ENCODE measurements around the gene RILPL2. TPM values are rescaled to one million over a fixed set of nuclear protein-coding genes. Genes with fewer than 3 reads are reported as not detected.
"Not testable (repeated sequence)": the region's sequence is repeated elsewhere in the genome, so short reads cannot be mapped to it uniquely, and the experiment has no call there.

The RILPL2 gene
- total RNA-seq, 2 donors from 2014 or later: 9.7 to 12.2 TPM

- H3K4me1 Mint-ChIP-seq (ENCODE audit: low read depth in 2 of 2): peaks cover 0 to 13% of the 10 kb centered on the region in 2 donors
- no peaks in the 10 kb centered on the region for H3K27me3 Mint-ChIP-seq
- H3K9me3 Mint-ChIP-seq: no peaks in the 10 kb centered on the region
- ATAC-seq: no peak
- no peak overlapping the region for H3K27ac Mint-ChIP-seq
- H3K36me3 Mint-ChIP-seq: peaks cover 8% of the 10 kb centered on the region
- no peak for DNase-seq (ENCODE audit: low spot score)
- H3K4me3 Mint-ChIP-seq: no peak overlapping the region
These were observed 33.5 kb upstream of the RILPL2 start for GRCh38 chr12:123469978-123470377.

GRCh38 chr12:123468786-123469185, 32.3 kb upstream of the RILPL2 start:
- no peaks in the 10 kb centered on the region for H3K9me3 Mint-ChIP-seq
- no peak overlapping the region for H3K27ac Mint-ChIP-seq
- H3K4me3 Mint-ChIP-seq: no peak overlapping the region
- ATAC-seq: no peak
- H3K4me1 Mint-ChIP-seq (ENCODE audit: low read depth in 2 of 2): peaks cover 0 to 15% of the 10 kb centered on the region in 2 donors
- no peaks in the 10 kb centered on the region for H3K27me3 Mint-ChIP-seq
- peaks cover 8% of the 10 kb centered on the region for H3K36me3 Mint-ChIP-seq
- DNase-seq (ENCODE audit: low spot score): no peak

GRCh38 chr12:123465084-123465483, 28.6 kb upstream of the RILPL2 start:
- ATAC-seq (no peak), DNase-seq (ENCODE audit: low spot score) (no peak)
- H3K36me3 Mint-ChIP-seq: peaks cover 13% of the 10 kb centered on the region
- H3K4me1 Mint-ChIP-seq (ENCODE audit: low read depth in 2 of 2): peaks cover 8 to 22% of the 10 kb centered on the region in 2 donors
- H3K27ac Mint-ChIP-seq: no peak overlapping the region
- H3K9me3 Mint-ChIP-seq: no peaks in the 10 kb centered on the region
- no peaks in the 10 kb centered on the region for H3K27me3 Mint-ChIP-seq
- H3K4me3 Mint-ChIP-seq: no peak overlapping the region

- not testable (repeated sequence) for H3K27ac Mint-ChIP-seq; H3K9me3 Mint-ChIP-seq; DNase-seq (ENCODE audit: low spot score); ATAC-seq; H3K27me3 Mint-ChIP-seq; H3K4me3 Mint-ChIP-seq
- Mint-ChIP-seq H3K36me3 (peaks cover 13% of the 10 kb centered on the region), H3K4me1 (ENCODE audit: low read depth in 2 of 2) (peaks cover 16 to 28% of the 10 kb centered on the region in 2 donors)
These were observed 26.7 kb upstream of the RILPL2 start for GRCh38 chr12:123463174-123463573.

GRCh38 chr12:123457980-123458779, 21.7 kb upstream of the RILPL2 start, which contains the start of gene SNRNP35:
SNRNP35 (plus strand) TSS chr12:123458139; CDS start chr12:123465541, 7,402 bp downstream.
- H3K4me1 Mint-ChIP-seq (ENCODE audit: low read depth in 2 of 2): peaks cover 16 to 17% of the 10 kb centered on the region in 2 donors
- no peaks in the 10 kb centered on the region for H3K27me3 Mint-ChIP-seq
- peak within 1 kb of the TSS; percentile 97 for H3K4me3 Mint-ChIP-seq

GRCh38 chr12:123453165-123453564, 16.7 kb upstream of the RILPL2 start:
- no peak overlapping the region for H3K4me3 Mint-ChIP-seq
- no peak overlapping the region for H3K27ac Mint-ChIP-seq
- DNase-seq (ENCODE audit: low spot score): no peak
- no peaks in the 10 kb centered on the region for H3K27me3 Mint-ChIP-seq
- no peak for ATAC-seq
- H3K9me3 Mint-ChIP-seq: no peaks in the 10 kb centered on the region
- H3K4me1 Mint-ChIP-seq (ENCODE audit: low read depth in 2 of 2): peaks cover 12 to 18% of the 10 kb centered on the region in 2 donors
- H3K36me3 Mint-ChIP-seq: no peaks in the 10 kb centered on the region

More at GRCh38 chr12:123457980-123458779, 21.7 kb upstream of the RILPL2 start, which contains the start of gene SNRNP35:
- peak within 1 kb of the TSS; percentile 97 to 100 for H3K27ac Mint-ChIP-seq
- peaks cover 5% of the 10 kb centered on the region for H3K36me3 Mint-ChIP-seq
- peak; percentile 84 to 87 for ATAC-seq
- no peaks in the 10 kb centered on the region for H3K9me3 Mint-ChIP-seq
- peak; percentile 88 for DNase-seq (ENCODE audit: low spot score)

- not testable (repeated sequence) for H3K27me3 Mint-ChIP-seq; H3K9me3 Mint-ChIP-seq; H3K36me3 Mint-ChIP-seq; ATAC-seq; DNase-seq (ENCODE audit: low spot score); H3K4me3 Mint-ChIP-seq
- Mint-ChIP-seq H3K27ac (peak overlapping the region; percentile 47 to 53), H3K4me1 (ENCODE audit: low read depth in 2 of 2) (peaks cover 18% of the 10 kb centered on the region in 2 donors)
These were observed 15.7 kb upstream of the RILPL2 start for GRCh38 chr12:123452276-123452550.

- H3K27ac Mint-ChIP-seq: no peak overlapping the region
These were observed 14.2 kb upstream of the RILPL2 start for GRCh38 chr12:123450636-123451035.

GRCh38 chr12:123449856-123450255, 13.4 kb upstream of the RILPL2 start:
- H3K4me3 Mint-ChIP-seq: no peak overlapping the region
- H3K4me1 Mint-ChIP-seq (ENCODE audit: low read depth in 2 of 2): peaks cover 13 to 18% of the 10 kb centered on the region in 2 donors
- no peak for DNase-seq (ENCODE audit: low spot score)
- no peaks in the 10 kb centered on the region for H3K9me3 Mint-ChIP-seq
- ATAC-seq: no peak
- no peaks in the 10 kb centered on the region for H3K36me3 Mint-ChIP-seq
- H3K27ac Mint-ChIP-seq: peak overlapping the region; percentile 98 to 99
- H3K27me3 Mint-ChIP-seq: no peaks in the 10 kb centered on the region

More at GRCh38 chr12:123450636-123451035, 14.2 kb upstream of the RILPL2 start:
- Mint-ChIP-seq H3K27me3 (no peaks in the 10 kb centered on the region), H3K36me3 (no peaks in the 10 kb centered on the region), H3K4me3 (no peak overlapping the region), H3K4me1 (ENCODE audit: low read depth in 2 of 2) (peaks cover 13 to 18% of the 10 kb centered on the region in 2 donors), H3K9me3 (no peaks in the 10 kb centered on the region)
- DNase-seq (ENCODE audit: low spot score) (no peak), ATAC-seq (no peak)

GRCh38 chr12:123449249-123449733, 12.8 kb upstream of the RILPL2 start:
- peak overlapping the region; percentile 45 for H3K4me3 Mint-ChIP-seq
- peak overlapping the region; percentile 98 to 99 for H3K27ac Mint-ChIP-seq
- DNase-seq (ENCODE audit: low spot score) (no peak), ATAC-seq (no peak)
- H3K9me3 Mint-ChIP-seq: no peaks in the 10 kb centered on the region
- H3K27me3 Mint-ChIP-seq: no peaks in the 10 kb centered on the region
- peaks cover 13 to 18% of the 10 kb centered on the region in 2 donors for H3K4me1 Mint-ChIP-seq (ENCODE audit: low read depth in 2 of 2)
- no peaks in the 10 kb centered on the region for H3K36me3 Mint-ChIP-seq

- Mint-ChIP-seq H3K9me3 (no peaks in the 10 kb centered on the region), H3K4me1 (ENCODE audit: low read depth in 2 of 2) (peaks cover 15 to 18% of the 10 kb centered on the region in 2 donors), H3K27me3 (no peaks in the 10 kb centered on the region), H3K4me3 (no peak overlapping the region), H3K27ac (peak overlapping the region in 1 of 2 donors; percentile 61), H3K36me3 (no peaks in the 10 kb centered on the region)
- DNase-seq (ENCODE audit: low spot score) (no peak), ATAC-seq (no peak)
These were observed 9.8 kb upstream of the RILPL2 start for GRCh38 chr12:123446333-123446713.

GRCh38 chr12:123445388-123446332, 9.2 kb upstream of the RILPL2 start:
- Mint-ChIP-seq H3K27me3 (no peaks in the 10 kb centered on the region), H3K4me3 (peak overlapping the region; percentile 10), H3K36me3 (no peaks in the 10 kb centered on the region), H3K27ac (peak overlapping the region in 1 of 2 donors; percentile 61), H3K9me3 (no peaks in the 10 kb centered on the region), H3K4me1 (ENCODE audit: low read depth in 2 of 2) (peaks cover 15 to 18% of the 10 kb centered on the region in 2 donors)
- ATAC-seq: no peak
- DNase-seq (ENCODE audit: low spot score): no peak

GRCh38 chr12:123444092-123445026, 7.9 kb upstream of the RILPL2 start:
- Mint-ChIP-seq H3K27ac (no peak overlapping the region), H3K4me3 (no peak overlapping the region)
- no peak for DNase-seq (ENCODE audit: low spot score)

More at GRCh38 chr12:123444092-123445026, 7.9 kb upstream of the RILPL2 start:
- Mint-ChIP-seq H3K36me3 (no peaks in the 10 kb centered on the region), H3K27me3 (no peaks in the 10 kb centered on the region), H3K9me3 (no peaks in the 10 kb centered on the region), H3K4me1 (ENCODE audit: low read depth in 2 of 2) (peaks cover 10 to 15% of the 10 kb centered on the region in 2 donors)
- ATAC-seq: no peak
